B cell (primary cell): ENCODE data around the gene PRODH. TPM values are rescaled to one million over a fixed set of nuclear protein-coding genes. Genes with fewer than 3 reads are reported as not detected.
"Not testable (repeated sequence)": the region's sequence is repeated elsewhere in the genome, so short reads cannot be mapped to it uniquely, and the experiment has no call there.

ENCODE experiments used
- ATAC-seq: fragments of 200-7000 bp; cut with Tn5 transposase; one replicate; pipeline ENCODE4 v1.10.0; 2021; ENCODE audit warnings: low read depth, mild to moderate bottlenecking, moderate number of reproducible peaks, moderate library complexity
- CTCF ChIA-PET: fragments of 350-600 bp; sonication (Branson Sonifier 250); formaldehyde crosslinking; loops from one replicate; lab custom pipeline; 2021; ENCODE audit warnings: antibody characterized with exemption, inconsistent platforms; lab: Charles Lee
- POLR2A ChIA-PET: fragments of 350-600 bp; sonication (Branson Sonifier 250); formaldehyde crosslinking; loops from one replicate; lab custom pipeline; 2021; ENCODE audit warnings: antibody characterized with exemption; lab: Charles Lee
- DNase-seq: peaks from one replicate; pipeline ENCODE4 v3.0.0; 2013
- H2AFZ ChIP-seq: 2 replicates; pipeline ENCODE4 v1.6.1; 2012; ENCODE audit warnings: mild to moderate bottlenecking, low read depth, low read length; ENCODE audit not compliant: insufficient read depth, poor library complexity, severe bottlenecking
- H3K27ac ChIP-seq, 2 donors: 1 replicate in 1 of 2; 2 replicates in 1 of 2; pipeline ENCODE4 v1.5.1; 2012 to 2013; ENCODE audit warnings: low read length in 2 of 2, mild to moderate bottlenecking in 2 of 2, moderate library complexity in 1 of 2
- H3K27me3 ChIP-seq, 4 experiments: fragments of 200-600 bp in 1 of 4; sonication (generic) in 1 of 4; replicated peaks in 1 of 4; 1 replicate in 2 of 4; 2 replicates in 2 of 4; pipeline versions ENCODE4 v1.6.1 to v1.7.0; 2013 to 2016; ENCODE audit warnings: low read length in 3 of 4, mild to moderate bottlenecking in 2 of 4, mixed read lengths in 1 of 4, moderate library complexity in 1 of 4; ENCODE audit not compliant: insufficient read depth in 4 of 4, control insufficient read depth in 3 of 4; ENCODE audit errors: control extremely low read depth in 1 of 4
- H3K36me3 ChIP-seq, 2 experiments: replicated peaks in 1 of 2; 1 replicate in 1 of 2; 2 replicates in 1 of 2; pipeline versions ENCODE4 v1.6.1 to v1.7.1; 2013; ENCODE audit warnings: low read length in 1 of 2; ENCODE audit not compliant: insufficient read depth in 2 of 2, control insufficient read depth in 1 of 2; ENCODE audit errors: control extremely low read depth in 1 of 2, extremely low read depth in 1 of 2
- H3K4me1 ChIP-seq, 2 donors: fragments of 200-600 bp in 1 of 2; sonication (generic) in 1 of 2; 1 replicate in 1 of 2; 2 replicates in 1 of 2; pipeline versions ENCODE4 v1.5.1 to v1.6.1; 2013 to 2017; ENCODE audit warnings: low read length in 2 of 2; ENCODE audit not compliant: control insufficient read depth in 2 of 2, insufficient read depth in 2 of 2
- H3K4me2 ChIP-seq: replicated peaks from 2 replicates; pipeline ENCODE3; 2012; ENCODE audit warnings: mild to moderate bottlenecking, low read depth, low read length; ENCODE audit not compliant: poor library complexity, severe bottlenecking
- H3K4me3 ChIP-seq, 5 experiments: fragments of 200-600 bp in 1 of 5; sonication (generic) in 1 of 5; 1 replicate in 3 of 5; 2 replicates in 2 of 5; pipeline versions ENCODE4 v1.5.1 to v1.7.0; 2011 to 2016; ENCODE audit warnings: low read length in 4 of 5, mild to moderate bottlenecking in 4 of 5, low read depth in 2 of 5, control low read depth in 1 of 5, moderate library complexity in 1 of 5; ENCODE audit not compliant: insufficient read depth in 1 of 5; ENCODE audit errors: control extremely low read depth in 1 of 5, extremely low read depth in 1 of 5
- H3K79me2 ChIP-seq: fragments of 200-600 bp; sonication (generic); one replicate; pipeline ENCODE4 v1.6.0; 2016; ENCODE audit warnings: low read length; ENCODE audit not compliant: control insufficient read depth, insufficient read depth
- H3K9ac ChIP-seq: fragments of 200-600 bp; sonication (generic); 2 replicates; pipeline ENCODE4 v1.6.1; 2017; ENCODE audit warnings: mild to moderate bottlenecking, low read length, moderate library complexity
- H3K9me3 ChIP-seq, 3 donors: one replicate each; pipeline versions ENCODE4 v1.6.1 to v1.7.1; 2013; ENCODE audit warnings: low read length in 2 of 3; ENCODE audit not compliant: control insufficient read depth in 2 of 3, insufficient read depth in 1 of 3; ENCODE audit errors: control extremely low read depth in 1 of 3
- H4K20me1 ChIP-seq: 2 replicates; pipeline ENCODE4 v1.6.0; 2012; ENCODE audit warnings: mild to moderate bottlenecking, low read length; ENCODE audit not compliant: insufficient read depth, control insufficient read depth, poor library complexity, severe bottlenecking
- H3K27ac Mint-ChIP-seq: one replicate; pipeline ENCODE4 v1.8.0; 2021; ENCODE audit warnings: mixed read lengths
- H3K27me3 Mint-ChIP-seq: one replicate; pipeline ENCODE4 v1.8.0; 2021; ENCODE audit warnings: mixed read lengths
- H3K4me1 Mint-ChIP-seq: one replicate; pipeline ENCODE4 v1.8.0; 2021; ENCODE audit warnings: mixed read lengths
- H3K4me3 Mint-ChIP-seq: one replicate; pipeline ENCODE4 v1.8.0; 2021; ENCODE audit warnings: mixed read lengths
- H3K9me3 Mint-ChIP-seq: one replicate; pipeline ENCODE4 v1.8.0; 2022; ENCODE audit warnings: mixed read lengths; ENCODE audit not compliant: insufficient read depth
- CTCF ChIP-seq: fragments of 200-600 bp; IDR thresholded peaks from one replicate; pipeline ENCODE4 v1.8.0; 2022; ENCODE audit warnings: antibody characterized with exemption, mild to moderate bottlenecking
- EZH2 ChIP-seq: IDR thresholded peaks from 2 replicates; pipeline ENCODE4 v1.6.1; 2012; ENCODE audit warnings: borderline replicate concordance, low read depth, mild to moderate bottlenecking, moderate library complexity, low read length; ENCODE audit not compliant: insufficient read depth, poor library complexity, severe bottlenecking
- WGBS: methylation state at CpG from one replicate; pipeline ENCODE4 v1.1.5; 2013; ENCODE audit warnings: missing lambda C conversion rate; ENCODE audit not compliant: insufficient coverage; 5-methylcytosine and 5-hydroxymethylcytosine counted together
- intact Hi-C: fragments of 100-400 bp; cut with micrococcal nuclease; formaldehyde crosslinking; loops from one replicate; pipeline ENCODE4 v1.10.0; 2022
- polyA plus RNA-seq: library from polyadenylated mRNA; depleted of rRNA; stranded (reverse); fragments of >200 nt; gene quantifications from 2 replicates; pipeline ENCODE4 v1.2.3, GENCODE V29; 2012
- total RNA-seq, 2 donors: library from RNA; stranded (reverse); fragments of 120-200 nt in 1 of 2; gene quantifications; 1 replicate in 1 of 2; 2 replicates in 1 of 2; pipeline versions ENCODE4 v1.2.3 to v1.2.4, GENCODE V29; 2013 to 2022

Gene PRODH
- total and polyA plus RNA-seq, 2 donors (not counting 1 experiment from before 2014, with no cell fraction given), result not detected

- Histone ChIP-seq H3K4me3 (no peak overlapping the region), H3K9me3 (no peaks in the 10 kb centered on the region), H3K27me3 (no peaks in the 10 kb centered on the region), H3K79me2 (no peaks in the 10 kb centered on the region), H3K27ac (no peak overlapping the region), H3K4me1 (no peaks in the 10 kb centered on the region), H3K9ac (no peak overlapping the region), H4K20me1 (no peaks in the 10 kb centered on the region), H3K4me2 (no peak overlapping the region), H2AFZ (no peak overlapping the region), H3K36me3 (no peaks in the 10 kb centered on the region)
- H3K27ac Mint-ChIP-seq, result no peak overlapping the region
- H3K4me1 Mint-ChIP-seq, result no peaks in the 10 kb centered on the region
- no peaks in the 10 kb centered on the region for H3K9me3 Mint-ChIP-seq
- H3K4me3 Mint-ChIP-seq, result no peak overlapping the region
- no peak for DNase-seq
- ChIA-PET CTCF (no interaction called here), POLR2A (no interaction called here)
- TF ChIP-seq CTCF (no peak), EZH2 (no peak)
- no peak for ATAC-seq
- WGBS, result no CpG with 5 or more reads among the region's 20 CpGs
- intact Hi-C loops, result no loop called here
- no peaks in the 10 kb centered on the region for H3K27me3 Mint-ChIP-seq
Observed at GRCh38 chr22:18925368-18926064, 10.6 kb downstream of the PRODH start.

DNA sequence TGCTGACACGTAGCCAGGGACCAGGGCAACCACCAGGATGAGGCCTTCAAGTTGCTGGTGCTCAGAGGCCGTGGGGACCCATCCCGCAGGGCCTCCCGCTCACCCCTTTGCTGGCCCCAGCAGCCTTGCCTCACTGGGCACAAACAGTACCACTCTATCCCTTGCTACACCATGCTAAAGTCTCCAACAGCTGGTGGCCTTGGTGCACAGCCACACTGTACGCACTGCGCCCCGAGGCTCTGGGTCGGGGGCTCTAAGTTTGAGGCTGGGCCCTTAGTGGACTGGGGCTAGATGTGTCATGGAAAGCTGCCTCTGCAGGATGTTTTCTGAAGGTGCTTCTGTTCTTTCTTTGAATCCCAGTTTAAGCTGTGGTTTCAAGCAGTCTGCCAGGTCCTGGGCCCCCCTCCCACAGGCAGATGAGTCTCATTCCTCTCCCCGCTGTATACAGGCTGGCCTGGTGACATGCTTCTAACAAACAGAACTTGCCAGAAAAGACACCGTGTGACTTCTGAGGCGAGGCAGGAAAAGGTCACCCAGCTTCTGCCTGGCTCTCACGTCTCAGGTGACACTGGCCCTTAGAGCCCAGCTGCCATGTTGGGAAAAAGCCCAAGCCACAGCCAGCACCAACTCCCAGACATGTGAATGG is 15.7 kb downstream of the PRODH start:
- H3K27ac ChIP-seq, H3K4me1 ChIP-seq, H3K36me3 ChIP-seq, H3K4me3 ChIP-seq, H3K79me2 ChIP-seq, H3K27ac Mint-ChIP-seq, H3K4me1 Mint-ChIP-seq, H3K9me3 ChIP-seq, H3K4me3 Mint-ChIP-seq, DNase-seq, H3K27me3 ChIP-seq, POLR2A ChIA-PET, H3K27me3 Mint-ChIP-seq, H3K9me3 Mint-ChIP-seq, H3K9ac ChIP-seq, H2AFZ ChIP-seq, H4K20me1 ChIP-seq, ATAC-seq, H3K4me2 ChIP-seq, CTCF ChIA-PET, intact Hi-C loops: not testable (repeated sequence)
- no CpG with 5 or more reads among the region's 12 CpGs for WGBS

- H3K4me1 Mint-ChIP-seq, intact Hi-C loops, H3K36me3 ChIP-seq, H3K27ac Mint-ChIP-seq, H3K27me3 ChIP-seq, H3K27ac ChIP-seq, H3K9me3 Mint-ChIP-seq, CTCF ChIA-PET, POLR2A ChIA-PET, H3K79me2 ChIP-seq, H3K4me1 ChIP-seq, H2AFZ ChIP-seq, H3K4me2 ChIP-seq, H4K20me1 ChIP-seq, DNase-seq, ATAC-seq, H3K4me3 Mint-ChIP-seq, H3K9me3 ChIP-seq, H3K9ac ChIP-seq, H3K4me3 ChIP-seq, H3K27me3 Mint-ChIP-seq: not testable (repeated sequence)
- no CpG with 5 or more reads among the region's 3 CpGs for WGBS
Observed at GRCh38 chr22:18917818-18918217, 18.3 kb downstream of the PRODH start.
